Astrocyte (in vitro differentiated cells and primary cell): ENCODE data around the gene ROBO2.

Experiments
- CTCF ChIP-seq: IDR thresholded peaks from 2 replicates; pipeline ENCODE4 v1.5.1; 2011; ENCODE audit warnings: low read depth, mild to moderate bottlenecking, inconsistent platforms, low read length, moderate library complexity; ENCODE audit not compliant: insufficient read depth
- EZH2 ChIP-seq: IDR thresholded peaks from 2 replicates; pipeline ENCODE4 v1.6.1; 2012; ENCODE audit warnings: mild to moderate bottlenecking, low read length, inconsistent platforms; ENCODE audit not compliant: insufficient read depth

- TF ChIP-seq EZH2 (no peak), CTCF (no peak)
Measured at GRCh38 chr3:77392181-77392580, 352.3 kb downstream of the ROBO2 start.
